DND-41 (cell line): Measurements from ENCODE around the gene ADAM33.

Source experiments
- EZH2 ChIP-seq: IDR thresholded peaks from 3 replicates; pipeline ENCODE4 v1.6.1; 2012; ENCODE audit warnings: borderline replicate concordance, low read depth, mild to moderate bottlenecking, moderate library complexity, low read length, inconsistent platforms; ENCODE audit not compliant: severe bottlenecking
- TF ChIP-seq, protein P1 (sequence below): IDR thresholded peaks from 2 replicates; pipeline ENCODE4 v1.5.1; 2012; ENCODE audit warnings: borderline replicate concordance, low read length, moderate library complexity, mild to moderate bottlenecking; ENCODE audit not compliant: poor library complexity, severe bottlenecking; ENCODE audit errors: extremely low read depth

GRCh38 chr20:3701061-3701998 lies 19.5 kb upstream of the ADAM33 start:
- TF ChIP-seq, protein P1, sequence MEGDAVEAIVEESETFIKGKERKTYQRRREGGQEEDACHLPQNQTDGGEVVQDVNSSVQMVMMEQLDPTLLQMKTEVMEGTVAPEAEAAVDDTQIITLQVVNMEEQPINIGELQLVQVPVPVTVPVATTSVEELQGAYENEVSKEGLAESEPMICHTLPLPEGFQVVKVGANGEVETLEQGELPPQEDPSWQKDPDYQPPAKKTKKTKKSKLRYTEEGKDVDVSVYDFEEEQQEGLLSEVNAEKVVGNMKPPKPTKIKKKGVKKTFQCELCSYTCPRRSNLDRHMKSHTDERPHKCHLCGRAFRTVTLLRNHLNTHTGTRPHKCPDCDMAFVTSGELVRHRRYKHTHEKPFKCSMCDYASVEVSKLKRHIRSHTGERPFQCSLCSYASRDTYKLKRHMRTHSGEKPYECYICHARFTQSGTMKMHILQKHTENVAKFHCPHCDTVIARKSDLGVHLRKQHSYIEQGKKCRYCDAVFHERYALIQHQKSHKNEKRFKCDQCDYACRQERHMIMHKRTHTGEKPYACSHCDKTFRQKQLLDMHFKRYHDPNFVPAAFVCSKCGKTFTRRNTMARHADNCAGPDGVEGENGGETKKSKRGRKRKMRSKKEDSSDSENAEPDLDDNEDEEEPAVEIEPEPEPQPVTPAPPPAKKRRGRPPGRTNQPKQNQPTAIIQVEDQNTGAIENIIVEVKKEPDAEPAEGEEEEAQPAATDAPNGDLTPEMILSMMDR: no peak
- TF ChIP-seq EZH2: no peak
